Mesendoderm (in vitro differentiated cells): ENCODE data around the gene WDCP.

Source experiments
- DNase-seq: peaks from one replicate; pipeline ENCODE4 v3.0.0; 2013
- H2AK5ac ChIP-seq: 2 replicates; pipeline ENCODE4 v1.6.1; 2013; ENCODE audit warnings: low read length, inconsistent platforms
- H2BK120ac ChIP-seq: 2 replicates; pipeline ENCODE4 v1.6.1; 2013; ENCODE audit warnings: low read depth, mild to moderate bottlenecking, low read length, moderate library complexity, mixed read lengths
- H2BK15ac ChIP-seq: replicated peaks from 2 replicates; pipeline ENCODE4 v1.6.1; 2013; ENCODE audit warnings: low read depth, mild to moderate bottlenecking, moderate library complexity
- H2BK5ac ChIP-seq: 2 replicates; pipeline ENCODE4 v1.6.1; 2013; ENCODE audit warnings: low read length, inconsistent platforms
- H3K18ac ChIP-seq: 2 replicates; pipeline ENCODE4 v1.6.1; 2013; ENCODE audit warnings: mild to moderate bottlenecking, low read length, mixed read lengths
- H3K23ac ChIP-seq: one replicate; pipeline ENCODE4 v1.6.1; 2013; ENCODE audit warnings: low read length
- H3K27ac ChIP-seq: 2 replicates; pipeline ENCODE4 v1.5.1; 2013; ENCODE audit warnings: low read depth, mild to moderate bottlenecking, inconsistent platforms, low read length, moderate library complexity
- H3K27me3 ChIP-seq: 2 replicates; pipeline ENCODE4 v1.6.1; 2013; ENCODE audit warnings: low read length, control low read depth, mild to moderate bottlenecking, inconsistent platforms; ENCODE audit not compliant: insufficient read depth, poor library complexity
- H3K36me3 ChIP-seq: 2 replicates; pipeline ENCODE4 v1.6.1; 2013; ENCODE audit warnings: low read length, inconsistent platforms; ENCODE audit not compliant: control insufficient read depth, insufficient read depth
- H3K4ac ChIP-seq: one replicate; pipeline ENCODE4 v1.6.1; 2013; ENCODE audit warnings: low read depth, mild to moderate bottlenecking, low read length, moderate library complexity
- H3K4me1 ChIP-seq: 2 replicates; pipeline ENCODE4 v1.6.1; 2013; ENCODE audit warnings: low read depth, low read length, inconsistent platforms; ENCODE audit not compliant: control insufficient read depth
- H3K4me2 ChIP-seq: 2 replicates; pipeline ENCODE4 v1.6.1; 2013; ENCODE audit warnings: low read length
- H3K4me3 ChIP-seq: 2 replicates; pipeline ENCODE4 v1.5.1; 2013; ENCODE audit warnings: mild to moderate bottlenecking, low read length
- H3K56ac ChIP-seq: one replicate; pipeline ENCODE4 v1.6.1; 2013; ENCODE audit warnings: low read length
- H3K79me1 ChIP-seq: 2 replicates; pipeline ENCODE4 v1.6.1; 2013; ENCODE audit warnings: low read length, inconsistent platforms
- H3K79me2 ChIP-seq: 2 replicates; pipeline ENCODE4 v1.6.1; 2013; ENCODE audit warnings: mild to moderate bottlenecking, low read length; ENCODE audit not compliant: control insufficient read depth, insufficient read depth
- H3K9ac ChIP-seq: 2 replicates; pipeline ENCODE4 v1.6.1; 2013; ENCODE audit warnings: low read length, inconsistent platforms
- H4K5ac ChIP-seq: one replicate; pipeline ENCODE4 v1.6.1; 2013; ENCODE audit warnings: low read length
- H4K8ac ChIP-seq: one replicate; pipeline ENCODE4 v1.6.1; 2013; ENCODE audit warnings: low read depth, mild to moderate bottlenecking, control low read depth, low read length, moderate library complexity
- WGBS: extraction: QIAGEN DNeasy Blood & Tissue Kit; methylation state at CpG from one replicate; pipeline ENCODE4 v1.1.7; 2013; ENCODE audit warnings: low lambda C conversion rate, missing lambda C conversion rate; ENCODE audit not compliant: insufficient coverage; ENCODE audit errors: extremely low coverage; 5-methylcytosine and 5-hydroxymethylcytosine counted together

WDCP gene

DNA sequence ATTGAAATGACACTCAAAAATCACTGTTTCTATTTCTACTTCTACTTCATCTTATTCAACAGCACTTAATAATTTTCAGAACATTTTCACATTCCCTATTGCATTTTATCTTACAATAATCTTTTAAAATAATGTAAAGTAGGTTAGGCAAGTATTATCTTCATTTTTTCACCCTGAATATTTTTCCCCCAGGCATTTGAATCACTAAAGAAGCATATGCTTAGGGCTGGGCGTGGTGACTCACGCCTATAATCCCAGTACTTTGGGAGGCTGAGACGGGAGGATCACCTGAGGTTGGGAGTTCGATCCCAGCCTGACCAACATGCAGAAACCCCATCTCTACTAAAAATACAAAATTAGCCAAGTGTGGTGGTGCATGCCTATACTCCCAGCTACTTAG, 6.7 kb downstream of the WDCP start:
- H3K18ac ChIP-seq: no peak overlapping the region
- DNase-seq: no peak
- H3K4me1 ChIP-seq: no peaks in the 10 kb centered on the region
- no peaks in the 10 kb centered on the region for H3K79me2 ChIP-seq
- no peaks in the 10 kb centered on the region for H3K27me3 ChIP-seq
- H3K56ac ChIP-seq: no peak overlapping the region
- H2BK5ac ChIP-seq: no peak overlapping the region
- peaks cover 8% of the 10 kb centered on the region for H3K36me3 ChIP-seq
- no peak overlapping the region for H2BK15ac ChIP-seq
- H2BK120ac ChIP-seq: no peak overlapping the region
- H3K4ac ChIP-seq: no peak overlapping the region
- no peak overlapping the region for H3K4me2 ChIP-seq
- H4K8ac ChIP-seq: no peak overlapping the region
- H3K79me1 ChIP-seq: peaks cover 3% of the 10 kb centered on the region
- H4K5ac ChIP-seq: no peak overlapping the region
- no peak overlapping the region for H3K23ac ChIP-seq
- H3K9ac ChIP-seq: no peak overlapping the region
- H2AK5ac ChIP-seq: no peak overlapping the region
- H3K27ac ChIP-seq: no peak overlapping the region
- whole genome bisulfite sequencing: no CpG with 5 or more reads among the region's 4 CpGs
- H3K4me3 ChIP-seq: no peak overlapping the region

DNA sequence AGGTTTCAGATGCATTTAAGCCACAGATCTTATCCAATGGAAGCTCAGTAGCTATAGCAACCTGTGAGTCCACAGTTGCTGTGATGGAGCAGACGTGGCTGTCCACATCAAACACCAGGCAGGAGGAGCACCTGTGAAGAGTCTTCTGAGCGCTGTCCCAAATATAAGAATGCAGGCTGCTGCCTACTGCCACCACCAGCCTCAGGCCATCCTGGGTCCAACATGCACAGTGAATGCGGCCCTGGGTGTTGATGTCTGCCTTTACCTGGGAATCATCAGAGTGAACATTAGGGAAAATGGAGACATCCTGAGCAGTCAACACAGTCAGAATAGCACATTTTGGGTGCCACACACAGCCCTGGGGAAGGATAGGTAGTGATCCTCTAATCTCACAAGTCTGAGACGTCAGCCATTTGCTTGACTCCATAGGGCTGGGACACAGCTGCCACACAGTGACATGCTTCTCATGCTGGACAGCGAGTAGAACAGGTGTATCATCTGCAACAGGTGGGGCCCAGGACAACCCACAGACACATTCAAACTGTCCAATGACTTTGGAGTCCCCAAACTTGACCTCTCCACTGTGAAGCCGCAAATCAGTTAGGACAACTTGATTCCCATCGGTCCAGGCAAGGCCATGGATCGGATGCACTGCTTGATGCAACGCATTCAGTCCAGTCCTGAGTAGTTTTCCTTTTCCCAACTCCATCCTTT, 8.2 kb downstream of the WDCP start:
- no CpG with 5 or more reads among the region's 9 CpGs for WGBS
- H3K79me2 ChIP-seq: no peaks in the 10 kb centered on the region
- no peak overlapping the region for H3K9ac ChIP-seq
- H3K4me3 ChIP-seq: no peak overlapping the region
- H3K4me2 ChIP-seq: no peak overlapping the region
- H4K8ac ChIP-seq: no peak overlapping the region
- peaks cover 8% of the 10 kb centered on the region for H3K36me3 ChIP-seq
- no peak overlapping the region for H2AK5ac ChIP-seq
- no peaks in the 10 kb centered on the region for H3K27me3 ChIP-seq
- peaks cover 3% of the 10 kb centered on the region for H3K79me1 ChIP-seq
- H3K4me1 ChIP-seq: no peaks in the 10 kb centered on the region
- no peak overlapping the region for H2BK5ac ChIP-seq
- H2BK15ac ChIP-seq: no peak overlapping the region
- no peak overlapping the region for H3K4ac ChIP-seq
- no peak for DNase-seq
- no peak overlapping the region for H2BK120ac ChIP-seq
- no peak overlapping the region for H4K5ac ChIP-seq
- H3K56ac ChIP-seq: no peak overlapping the region
- no peak overlapping the region for H3K18ac ChIP-seq
- H3K23ac ChIP-seq: no peak overlapping the region
- no peak overlapping the region for H3K27ac ChIP-seq

DNA sequence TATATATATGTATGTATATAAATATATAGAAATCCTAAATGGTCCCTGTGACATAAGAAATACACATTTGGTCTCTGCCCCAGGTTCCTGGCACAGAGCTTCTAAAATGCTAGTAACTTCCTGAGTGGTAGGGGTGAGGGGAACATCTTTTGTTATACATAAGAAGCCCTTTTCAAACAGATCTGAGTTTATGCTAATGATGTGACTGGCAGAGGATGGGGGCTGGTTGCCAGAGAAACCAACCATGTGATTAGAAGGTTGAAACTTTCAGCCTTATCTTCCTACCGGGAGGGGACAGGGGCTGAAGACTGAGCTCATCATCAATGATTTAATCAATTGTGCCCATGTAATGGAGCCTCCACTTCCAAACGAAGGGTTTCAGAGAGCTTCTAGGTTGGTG, 21.0 kb downstream of the WDCP start:
- no peaks in the 10 kb centered on the region for H3K4me1 ChIP-seq
- H3K27me3 ChIP-seq: no peaks in the 10 kb centered on the region
- H3K4me3 ChIP-seq: no peak overlapping the region
- H3K36me3 ChIP-seq: no peaks in the 10 kb centered on the region
- H2BK5ac ChIP-seq: no peak overlapping the region
- no peak overlapping the region for H3K4me2 ChIP-seq
- H3K4ac ChIP-seq: no peak overlapping the region
- DNase-seq: peak; percentile 40
- H3K79me2 ChIP-seq: no peaks in the 10 kb centered on the region
- H4K5ac ChIP-seq: no peak overlapping the region
- H2BK120ac ChIP-seq: no peak overlapping the region
- no peak overlapping the region for H2BK15ac ChIP-seq
- H3K9ac ChIP-seq: no peak overlapping the region
- no peak overlapping the region for H2AK5ac ChIP-seq
- WGBS: no CpG with 5 or more reads among the region's 2 CpGs
- no peak overlapping the region for H3K56ac ChIP-seq
- H4K8ac ChIP-seq: no peak overlapping the region
- no peaks in the 10 kb centered on the region for H3K79me1 ChIP-seq
- no peak overlapping the region for H3K18ac ChIP-seq
- no peak overlapping the region for H3K23ac ChIP-seq
- no peak overlapping the region for H3K27ac ChIP-seq

DNA sequence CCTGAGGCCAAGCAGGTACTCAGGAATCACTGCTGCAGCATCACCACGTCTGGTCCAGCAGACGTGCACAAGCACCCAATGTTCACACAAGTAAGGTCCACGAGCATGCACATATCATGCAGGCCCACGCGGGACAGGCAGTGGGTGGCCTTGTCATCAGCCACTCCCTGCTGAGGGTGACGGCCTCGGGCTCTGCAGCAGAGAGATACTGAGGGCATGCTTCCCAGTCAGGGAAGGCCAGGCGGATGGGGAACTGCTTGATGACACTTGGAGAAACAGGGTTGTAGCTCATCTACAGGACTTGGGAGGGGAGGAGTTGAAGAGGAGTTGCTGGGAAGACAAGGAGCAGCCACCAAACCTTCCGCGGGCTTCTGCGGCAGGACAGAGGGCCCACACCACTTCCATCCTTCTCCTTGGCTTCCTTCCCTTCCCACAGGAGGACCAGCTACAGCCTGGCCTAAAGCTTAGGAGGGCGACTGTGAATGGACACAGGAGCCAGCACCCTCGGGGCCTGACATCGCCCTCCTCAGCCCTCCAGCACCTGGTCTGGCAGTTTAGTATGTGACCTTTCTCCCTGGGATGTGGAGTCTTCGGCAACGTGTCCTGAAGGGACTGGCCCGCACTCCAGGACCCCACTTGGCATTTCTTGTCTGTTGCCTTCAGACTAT, 22.1 kb downstream of the WDCP start:
- whole genome bisulfite sequencing: no CpG with 5 or more reads among the region's 17 CpGs
- H2BK120ac ChIP-seq: no peak overlapping the region
- no peak overlapping the region for H4K5ac ChIP-seq
- no peaks in the 10 kb centered on the region for H3K4me1 ChIP-seq
- H3K18ac ChIP-seq: no peak overlapping the region
- no peak overlapping the region for H4K8ac ChIP-seq
- H3K4me2 ChIP-seq: no peak overlapping the region
- no peak for DNase-seq
- no peak overlapping the region for H2BK5ac ChIP-seq
- H3K4me3 ChIP-seq: no peak overlapping the region
- no peaks in the 10 kb centered on the region for H3K79me2 ChIP-seq
- H3K36me3 ChIP-seq: no peaks in the 10 kb centered on the region
- H3K56ac ChIP-seq: no peak overlapping the region
- no peaks in the 10 kb centered on the region for H3K79me1 ChIP-seq
- no peak overlapping the region for H3K4ac ChIP-seq
- H3K27ac ChIP-seq: no peak overlapping the region
- no peak overlapping the region for H2BK15ac ChIP-seq
- no peak overlapping the region for H2AK5ac ChIP-seq
- H3K27me3 ChIP-seq: no peaks in the 10 kb centered on the region
- H3K23ac ChIP-seq: no peak overlapping the region
- H3K9ac ChIP-seq: no peak overlapping the region

DNA sequence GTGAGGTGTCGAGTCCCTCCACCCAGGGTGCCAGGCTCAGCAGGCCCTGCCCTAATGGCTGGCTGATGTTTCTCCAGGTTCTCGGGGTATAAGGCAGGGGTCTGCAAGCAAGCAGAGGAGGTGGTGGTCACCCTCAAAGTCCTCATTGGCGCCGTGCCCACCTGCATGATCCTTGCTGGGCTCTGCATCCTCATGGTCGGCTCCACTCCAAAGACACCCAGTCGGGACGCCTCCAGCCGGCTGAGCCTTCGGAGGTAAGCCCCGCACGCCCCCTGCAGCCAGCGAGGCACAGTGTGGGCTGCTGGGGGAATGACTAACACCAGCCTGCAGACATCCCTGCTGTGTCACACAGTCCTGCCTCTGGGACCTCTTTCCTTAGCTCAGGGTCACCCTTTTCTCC, 23.2 kb downstream of the WDCP start:
- Histone ChIP-seq H3K4me2 (no peak overlapping the region), H3K79me2 (no peaks in the 10 kb centered on the region), H3K79me1 (no peaks in the 10 kb centered on the region), H4K8ac (no peak overlapping the region), H3K4me1 (no peaks in the 10 kb centered on the region), H2AK5ac (no peak overlapping the region), H3K4me3 (no peak overlapping the region), H4K5ac (no peak overlapping the region), H3K36me3 (no peaks in the 10 kb centered on the region), H3K56ac (peak overlapping the region; percentile 42), H3K4ac (no peak overlapping the region), H3K27ac (no peak overlapping the region), H2BK15ac (no peak overlapping the region), H3K23ac (no peak overlapping the region), H2BK120ac (no peak overlapping the region), H3K9ac (no peak overlapping the region), H3K27me3 (no peaks in the 10 kb centered on the region), H3K18ac (no peak overlapping the region), H2BK5ac (no peak overlapping the region)
- DNase-seq: peak; percentile 45
- no CpG with 5 or more reads among the region's 12 CpGs for WGBS
